NCI-H2107 (cell line): Measurements from ENCODE around the gene CSAD.
A peak's percentile ranks its signal among the peaks of the same experiment; 100 is the strongest.

Experiments
- DNase-seq: peaks from one replicate; lab custom pipeline; 2025; lab: John Stamatoyannopoulos, UW

Gene CSAD

DNA sequence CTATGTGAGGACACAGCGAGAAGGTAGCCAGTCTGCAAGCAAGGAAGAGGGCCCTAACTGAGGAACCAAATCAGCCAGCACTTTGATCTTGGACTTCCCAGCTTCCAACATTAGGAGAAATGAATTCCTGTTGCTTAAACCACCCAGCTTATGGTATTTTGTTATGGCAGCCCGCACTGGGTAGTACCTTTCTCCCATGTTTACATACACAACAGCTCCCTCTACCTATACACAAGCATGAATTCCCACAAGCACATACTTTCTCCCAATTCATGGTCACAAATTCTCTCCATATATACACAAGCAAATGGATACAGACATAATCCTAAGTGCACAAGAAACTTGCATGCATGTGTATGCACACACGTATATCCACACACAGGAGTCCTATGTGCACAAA is 19.0 kb upstream of the CSAD start:
- no peak for DNase-seq

DNA sequence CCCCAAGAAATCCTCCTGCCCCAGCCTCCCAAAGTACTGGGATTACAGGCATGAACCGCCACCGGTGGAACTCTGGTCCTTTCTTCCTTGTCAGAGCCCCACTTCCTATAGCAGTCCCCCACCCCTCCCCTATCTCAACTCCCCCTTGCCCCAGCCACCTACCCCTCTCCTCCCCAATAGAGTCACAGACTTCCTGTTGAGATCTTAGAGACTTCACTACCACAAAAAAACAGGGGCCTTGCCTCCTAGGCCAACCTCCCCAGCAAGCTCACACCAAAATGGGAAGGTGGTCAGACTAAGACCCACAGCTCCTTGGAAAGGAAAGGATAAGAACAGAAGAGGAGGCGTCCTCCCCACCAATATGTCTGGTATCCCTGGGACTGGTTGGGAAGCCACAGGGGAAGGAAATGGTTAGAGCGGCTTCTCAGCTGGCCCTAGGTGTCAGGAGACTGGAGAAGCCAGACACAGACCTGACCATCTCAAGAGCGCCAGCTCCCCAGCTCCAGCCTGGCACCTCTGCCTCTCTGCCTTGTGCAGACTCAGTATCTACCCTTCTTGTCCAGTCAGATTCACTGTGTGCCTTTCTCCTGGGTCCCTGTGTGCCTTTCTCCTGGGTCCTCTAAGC is 17.9 kb upstream of the CSAD start:
- no peak for DNase-seq

DNA sequence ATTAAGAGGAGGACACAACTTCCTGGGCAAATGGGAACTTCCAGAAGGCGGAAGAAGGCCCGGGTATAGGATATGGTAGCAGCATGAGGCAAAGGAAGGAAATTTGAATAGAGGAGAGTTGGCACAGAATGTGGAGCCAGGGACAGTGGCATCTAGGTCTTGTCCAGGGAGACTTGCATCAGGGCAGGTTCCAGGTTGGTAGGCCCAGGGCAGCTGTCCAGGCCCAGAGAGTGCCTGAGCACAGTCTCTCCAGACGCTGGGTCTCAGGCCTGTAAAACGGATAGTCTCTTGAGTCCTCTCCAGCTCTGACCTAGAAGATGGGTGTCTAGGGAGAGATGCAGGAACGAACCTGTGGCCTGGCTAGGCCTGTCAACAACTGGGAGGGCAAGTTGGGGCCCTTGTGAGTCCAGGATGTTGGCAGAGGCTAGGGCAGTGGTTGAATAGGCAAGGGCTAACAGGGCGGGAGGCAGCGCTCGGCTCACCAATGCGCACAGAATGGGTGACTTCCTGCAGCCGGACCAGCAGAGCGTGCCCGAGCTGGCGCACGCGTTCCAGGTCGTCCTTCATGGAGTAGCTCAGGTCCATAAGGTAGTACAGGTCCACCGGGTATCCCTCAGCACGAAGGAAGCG is 16.4 kb upstream of the CSAD start:
- no peak for DNase-seq

DNA sequence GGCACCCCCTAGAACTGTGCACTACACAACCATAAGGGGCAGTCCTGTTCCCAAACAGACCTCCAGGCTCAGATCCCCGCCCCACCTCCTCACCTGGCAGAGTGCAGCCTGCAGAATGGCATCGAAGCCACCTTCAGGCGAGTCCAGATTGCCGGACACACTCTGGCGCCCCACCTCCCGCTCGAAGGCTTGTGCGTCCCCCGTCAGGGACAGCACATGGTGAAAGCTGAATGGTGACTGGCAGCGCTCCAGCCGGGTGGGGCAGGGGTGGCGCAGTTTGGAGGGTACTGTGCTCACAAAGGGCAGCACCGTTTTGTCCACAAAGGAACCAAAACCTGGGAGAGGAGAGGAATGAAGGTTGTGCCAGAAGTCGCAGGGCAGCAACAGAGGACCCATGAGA is 15.8 kb upstream of the CSAD start:
- no peak for DNase-seq

DNA sequence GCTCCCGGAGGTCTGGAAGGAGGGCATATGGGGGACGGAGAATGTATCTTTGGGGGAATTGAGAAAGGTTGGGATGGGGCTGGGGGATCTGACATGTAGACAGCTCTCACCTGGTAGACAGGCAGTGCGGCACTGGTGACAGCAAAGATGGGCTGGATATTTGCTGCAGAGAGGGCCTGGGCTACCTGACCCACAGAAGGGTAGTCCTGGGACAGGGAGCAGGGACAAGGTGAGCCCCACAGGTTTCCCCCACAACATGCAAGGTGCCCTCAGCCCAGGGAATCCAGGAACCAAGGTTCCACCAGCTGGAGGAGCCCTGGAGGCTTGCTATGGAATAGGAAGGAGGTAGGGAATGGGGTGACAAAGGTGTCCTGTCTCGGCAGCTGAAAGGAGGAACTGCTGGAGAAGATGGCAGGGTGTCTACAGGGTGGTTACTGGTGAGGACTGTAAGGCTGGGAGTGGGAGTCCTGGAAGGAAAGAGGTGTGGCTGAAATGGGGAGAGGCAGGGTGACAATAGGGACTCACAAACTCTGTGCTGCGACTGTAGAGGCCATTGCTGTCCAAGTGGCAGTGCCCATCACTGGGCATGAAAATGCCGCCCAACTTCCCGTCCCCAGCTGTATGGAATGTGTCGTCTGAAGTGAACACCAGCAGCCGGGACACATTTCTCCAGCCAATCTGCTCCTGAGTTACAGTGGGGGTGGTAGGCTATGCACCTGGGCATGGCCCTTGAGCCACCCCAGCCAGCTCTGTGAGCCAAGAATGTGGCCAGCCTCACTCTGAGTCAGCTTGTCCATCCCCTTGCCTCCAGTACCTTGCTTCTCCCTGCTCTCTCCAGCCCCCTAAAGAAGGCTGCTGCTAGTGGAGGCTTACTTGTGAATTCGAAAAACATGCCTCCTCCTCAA is 15.0 kb upstream of the CSAD start:
- DNase-seq = no peak

DNA sequence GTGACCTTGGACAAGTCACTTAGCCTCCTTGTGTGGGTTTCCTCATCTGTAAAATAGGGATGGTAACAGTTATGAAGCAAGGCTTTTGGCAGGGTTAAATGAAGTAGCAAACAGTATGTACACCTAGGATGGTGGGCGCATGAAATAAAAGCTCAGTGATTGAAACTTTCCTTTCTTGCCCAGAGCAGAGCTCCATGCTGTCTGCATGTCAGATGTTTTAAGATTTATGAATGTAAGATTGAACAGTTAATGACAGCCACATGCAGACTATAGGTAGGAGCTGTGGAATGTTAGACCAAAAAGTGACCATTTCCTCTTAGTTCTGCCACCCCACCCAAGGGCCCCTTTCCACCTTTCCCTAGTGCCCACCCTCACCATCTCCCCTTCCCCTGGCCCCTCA is 14.2 kb upstream of the CSAD start:
- no peak for DNase-seq

DNA sequence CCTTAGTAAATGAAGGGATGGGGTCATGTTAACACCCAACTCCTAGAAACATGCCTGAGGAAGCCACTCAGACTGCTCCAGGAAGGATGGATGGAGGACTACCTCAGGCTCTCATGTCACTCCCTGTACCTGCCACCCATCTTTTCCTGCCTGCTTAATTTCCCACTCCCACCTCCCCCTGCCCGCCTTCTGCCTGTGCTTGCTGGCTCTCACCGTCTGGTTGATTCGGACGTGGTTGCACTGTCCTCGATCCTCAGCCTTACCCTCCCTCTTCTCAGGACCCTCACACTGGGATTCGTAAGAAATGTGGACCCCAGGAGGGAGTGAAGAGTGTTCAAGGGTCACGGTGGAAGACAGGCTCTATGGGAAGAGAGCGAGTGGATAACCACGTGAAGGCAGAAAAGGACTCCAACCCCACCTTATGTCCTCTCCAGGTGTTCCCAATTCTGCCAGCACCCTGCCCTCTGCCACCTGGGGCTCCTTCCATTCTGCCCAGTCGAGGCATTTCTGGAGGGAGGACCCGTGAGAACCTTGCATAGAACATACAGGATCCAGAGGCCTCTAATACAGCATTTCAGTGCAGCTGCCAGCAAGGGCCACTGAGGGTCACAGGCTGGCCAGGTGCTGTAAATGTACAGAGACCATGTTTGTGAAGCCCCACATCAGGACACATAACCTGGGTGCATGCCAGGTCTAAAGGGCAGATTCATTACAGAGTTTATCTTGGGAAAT is 13.4 kb upstream of the CSAD start:
- DNase-seq = no peak

DNA sequence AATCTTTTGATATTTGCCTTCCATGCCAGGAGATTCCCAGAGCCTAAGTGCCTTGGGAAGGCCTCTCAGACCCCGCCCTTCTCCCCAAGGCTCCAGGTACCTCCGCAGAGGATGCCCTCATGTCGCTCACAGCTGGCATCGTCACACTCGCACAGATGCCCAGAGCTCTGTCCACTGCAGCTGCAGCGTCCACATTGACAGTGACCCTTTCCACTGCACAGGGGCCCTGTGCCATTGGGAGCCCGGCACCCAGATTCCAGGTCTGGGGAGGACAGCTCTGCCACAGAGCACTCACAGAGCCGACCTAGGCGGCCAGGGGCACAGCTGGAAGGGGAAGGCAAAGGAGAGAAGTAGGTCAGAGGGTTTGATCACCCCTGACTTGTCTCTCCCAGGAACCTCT is 12.3 kb upstream of the CSAD start:
- DNase-seq = no peak

DNA sequence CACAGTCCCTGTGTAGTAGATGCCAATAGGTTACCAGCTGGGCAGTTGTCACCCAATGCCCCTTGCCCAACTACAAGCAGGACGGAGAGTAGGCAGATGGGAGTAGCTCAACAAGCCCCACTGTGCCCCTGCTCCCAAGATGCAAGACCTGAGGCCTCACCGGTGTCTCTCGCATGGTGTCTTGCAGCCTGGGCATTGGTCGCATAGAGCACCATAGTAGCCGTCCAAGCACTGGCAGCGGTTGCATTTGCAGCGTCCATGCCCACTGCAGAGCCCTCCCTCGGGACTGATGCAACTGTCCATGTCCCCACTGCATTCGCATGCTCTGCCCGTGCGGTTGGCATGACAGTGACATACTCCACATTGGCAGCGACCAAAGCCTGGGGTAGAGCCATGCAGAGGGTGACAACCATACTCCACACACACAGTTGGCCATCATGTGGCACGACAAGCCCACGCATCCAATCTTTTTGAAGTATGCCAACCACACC is 11.9 kb upstream of the CSAD start:
- no peak for DNase-seq

DNA sequence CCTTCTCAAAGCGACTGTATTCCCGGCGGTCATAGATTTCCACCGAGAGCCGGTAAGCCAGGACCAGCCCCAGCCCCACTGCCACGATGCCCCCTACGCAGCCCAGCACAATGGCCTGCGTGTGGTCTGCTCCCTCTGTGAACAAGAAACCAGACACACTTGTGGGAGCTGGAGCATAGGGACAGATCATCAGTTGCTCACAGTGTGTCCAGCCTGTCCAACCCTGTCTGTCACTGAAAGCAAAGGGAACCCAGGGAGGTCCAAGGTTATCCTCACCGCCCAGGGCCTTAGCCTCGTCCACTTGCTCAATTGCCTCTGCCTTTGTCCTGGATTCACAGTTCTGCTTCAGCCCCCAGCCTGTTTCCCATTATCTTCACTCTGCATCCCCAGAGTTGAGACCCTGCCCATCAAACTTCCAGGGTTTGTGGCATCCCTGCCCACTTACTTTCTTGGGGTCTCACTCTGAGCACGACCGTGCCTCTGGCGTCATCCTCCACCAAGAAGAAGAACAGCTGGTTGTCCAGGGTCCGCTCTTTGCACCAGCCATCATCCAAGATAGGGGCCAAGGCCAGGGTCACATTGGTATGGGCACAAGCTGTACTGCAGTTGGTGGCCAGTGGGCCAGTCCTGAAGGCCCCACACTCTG is 11.3 kb upstream of the CSAD start:
- DNase-seq = no peak

DNA sequence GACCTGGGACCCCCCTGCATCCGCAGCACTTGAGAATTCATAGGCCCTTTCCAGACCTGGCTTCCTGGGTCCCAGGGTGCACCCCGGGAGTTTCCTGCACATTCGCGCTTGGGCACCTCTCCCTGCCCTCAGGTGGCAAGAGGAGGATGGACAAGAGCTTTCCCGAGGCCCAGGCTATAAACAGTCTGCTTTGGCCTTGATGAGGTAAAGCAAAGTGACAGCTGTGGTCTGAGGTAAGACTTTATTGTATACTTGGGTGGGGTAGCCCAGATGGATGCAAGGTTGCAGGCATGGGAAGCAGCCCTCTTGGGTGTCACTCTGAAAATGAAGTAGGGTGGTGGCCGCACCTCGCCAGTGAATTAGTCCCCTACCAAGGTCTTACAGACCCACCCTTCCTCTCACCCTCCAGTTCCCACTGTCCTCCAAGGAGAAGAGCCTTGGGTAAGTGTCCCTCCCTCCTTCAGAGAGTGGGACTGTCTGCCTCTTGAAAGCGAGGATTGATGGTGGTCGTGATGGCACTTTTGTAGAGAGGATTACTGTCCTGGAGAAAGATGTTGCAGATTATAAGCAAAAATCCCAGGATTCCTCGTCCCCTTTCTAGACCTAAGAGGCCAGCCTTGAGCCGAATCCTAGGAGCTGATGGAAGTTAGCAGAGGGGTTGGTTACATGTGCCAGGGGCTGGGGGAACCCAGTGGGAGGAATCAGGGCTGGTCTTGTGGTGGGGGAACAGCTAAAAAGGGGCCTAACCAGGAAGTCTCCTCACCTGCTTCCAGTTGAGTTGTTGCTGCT is 10.6 kb upstream of the CSAD start:
- no peak for DNase-seq

DNA sequence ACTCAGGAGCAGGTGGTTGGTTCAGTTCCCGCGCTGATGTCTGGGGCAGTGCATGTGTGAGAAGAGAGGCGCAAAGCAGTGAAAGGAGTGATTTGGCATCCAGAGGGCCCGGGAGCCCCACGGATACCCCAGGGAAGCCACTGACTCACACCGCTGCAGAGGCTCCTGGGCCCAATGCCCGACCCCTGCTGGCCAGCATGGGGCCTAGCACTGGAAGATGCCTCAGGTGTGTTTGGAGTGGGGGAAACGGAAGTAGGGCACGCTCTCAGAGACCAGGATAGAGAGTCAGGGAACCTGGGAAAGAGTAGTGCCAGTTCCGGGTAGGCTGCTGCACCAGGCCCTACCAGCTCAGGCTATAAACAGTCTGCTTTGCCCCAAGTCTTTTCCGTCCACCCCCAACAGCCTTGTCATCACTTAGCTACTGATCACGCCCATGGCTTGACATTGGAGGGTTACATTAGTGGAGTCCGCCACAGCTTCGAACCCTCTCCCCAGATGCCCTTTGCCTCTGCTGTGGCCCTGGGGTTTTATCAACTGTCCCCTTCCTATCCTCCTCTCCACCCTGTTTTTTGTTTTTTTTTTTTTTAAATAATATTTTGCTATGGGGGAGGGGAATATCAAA is 9.5 kb upstream of the CSAD start:
- DNase-seq = peak; percentile 33

DNA sequence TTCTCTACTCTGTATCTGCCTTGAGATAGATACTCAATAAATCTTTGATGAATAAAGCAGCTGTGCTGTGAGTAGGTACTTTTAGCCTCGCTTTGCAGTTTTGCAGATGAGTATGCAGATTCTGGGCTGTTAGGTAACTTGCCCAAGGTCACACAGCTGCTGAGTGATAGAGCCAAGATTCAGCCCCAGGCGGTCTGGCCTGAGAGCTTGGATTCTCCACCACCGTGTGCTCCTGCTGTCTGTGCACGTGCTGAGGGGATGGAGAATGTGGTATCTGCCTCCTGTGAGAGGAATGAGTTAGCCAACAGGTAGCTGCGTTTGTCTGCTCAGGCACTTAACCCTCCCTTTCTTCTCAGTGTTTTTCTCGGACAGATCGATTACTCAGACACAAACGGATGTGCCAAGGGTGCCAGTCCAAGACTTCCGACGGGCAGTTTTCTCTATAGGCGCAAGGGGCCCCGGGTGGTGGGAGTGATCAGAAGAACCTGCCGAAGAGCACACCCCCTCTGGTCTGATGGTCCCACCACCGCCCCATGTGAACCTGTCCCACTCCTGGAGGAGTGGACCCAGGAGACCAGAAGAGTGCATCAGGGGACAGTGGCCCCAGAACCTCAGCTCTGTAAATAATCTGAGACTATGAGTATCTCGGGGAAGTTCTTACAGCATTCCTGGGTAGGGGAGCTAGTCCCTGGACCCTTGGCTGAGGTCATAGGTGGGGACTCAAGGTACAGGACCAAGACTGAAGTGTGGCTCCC is 6.6 kb upstream of the CSAD start:
- DNase-seq = no peak

DNA sequence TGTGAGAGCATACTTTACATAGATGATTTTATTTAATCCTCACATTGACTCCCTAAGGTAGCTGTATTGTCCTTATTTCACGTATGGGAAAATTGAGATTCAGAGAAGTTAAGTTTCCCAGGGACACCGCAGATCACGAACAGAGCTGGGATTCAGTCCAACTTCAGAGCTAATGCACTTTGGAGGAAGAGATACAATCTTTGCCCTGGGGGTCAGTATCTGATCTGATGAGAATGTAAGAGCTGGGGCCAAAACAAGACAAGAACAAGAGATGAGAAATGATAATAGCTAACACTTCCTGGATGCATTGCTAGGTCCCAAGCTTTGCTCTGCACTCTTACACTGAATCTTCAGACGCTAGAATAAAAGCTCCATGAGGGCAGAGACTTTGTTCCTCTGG is 6.0 kb upstream of the CSAD start:
- no peak for DNase-seq

DNA sequence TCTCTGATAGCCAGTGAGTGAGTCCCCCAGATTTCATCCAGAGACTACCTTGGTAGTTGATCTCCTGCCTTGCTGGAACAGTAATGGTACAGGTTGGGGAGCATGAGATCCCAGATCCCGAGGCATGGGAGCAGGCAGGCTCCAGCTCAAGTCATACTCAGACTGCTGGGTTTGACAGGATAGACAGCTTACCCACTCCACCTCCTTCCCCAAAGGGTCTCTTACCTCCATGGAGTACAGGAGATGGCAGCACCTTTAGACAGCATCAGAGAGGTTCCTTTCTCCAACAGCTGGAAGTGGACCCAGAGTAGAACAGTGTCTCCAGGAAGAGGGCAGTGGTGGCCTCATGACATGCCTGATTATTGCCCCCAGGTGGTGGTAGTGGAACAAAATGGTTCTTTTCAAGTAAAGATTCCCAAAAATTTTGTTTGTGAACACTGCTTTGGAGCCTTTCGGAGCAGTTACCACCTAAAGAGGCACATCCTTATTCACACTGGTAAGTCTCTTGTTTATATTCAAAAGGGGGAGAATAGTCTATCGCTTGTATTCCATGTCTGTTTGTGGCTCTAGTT is 4.9 kb upstream of the CSAD start:
- no peak for DNase-seq

DNA sequence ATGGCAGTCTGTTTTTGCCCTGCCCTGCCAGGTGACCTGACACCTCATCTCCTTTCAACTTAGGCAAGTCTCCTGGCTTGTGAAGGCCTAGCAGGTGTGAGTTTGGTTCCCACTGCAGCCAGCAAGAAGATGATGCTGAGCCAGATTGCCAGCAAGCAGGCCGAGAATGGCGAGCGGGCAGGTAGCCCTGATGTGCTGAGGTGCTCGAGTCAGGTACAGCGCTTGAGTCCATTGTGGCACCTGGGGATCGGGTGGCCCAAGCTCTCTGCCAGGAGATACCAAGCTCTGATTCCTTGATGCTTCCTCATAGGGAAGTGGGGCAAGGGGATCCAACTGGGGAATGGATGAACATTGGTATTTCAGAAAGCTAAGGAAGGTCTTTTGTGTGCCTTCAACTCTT is 4.1 kb upstream of the CSAD start:
- no peak for DNase-seq

DNA sequence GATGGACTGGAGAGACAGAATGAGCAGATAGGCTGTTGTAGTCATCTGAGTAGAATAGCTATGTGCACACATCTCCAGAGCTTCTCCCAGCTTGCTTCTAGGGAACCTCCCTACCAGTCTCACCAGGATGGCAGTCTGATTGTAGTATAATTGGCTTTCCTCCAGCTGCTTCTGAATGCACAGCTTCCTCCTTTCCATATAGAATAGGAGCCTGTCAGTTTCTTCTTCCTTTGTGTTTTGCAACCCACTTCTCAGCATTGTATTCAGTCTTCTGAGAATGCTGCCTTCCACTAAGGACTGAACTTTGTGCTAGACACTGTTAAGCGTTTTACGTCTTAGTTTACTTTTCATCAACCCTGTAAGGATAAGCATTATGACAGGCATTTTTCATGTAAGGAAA is 2.2 kb upstream of the CSAD start:
- DNase-seq = no peak

DNA sequence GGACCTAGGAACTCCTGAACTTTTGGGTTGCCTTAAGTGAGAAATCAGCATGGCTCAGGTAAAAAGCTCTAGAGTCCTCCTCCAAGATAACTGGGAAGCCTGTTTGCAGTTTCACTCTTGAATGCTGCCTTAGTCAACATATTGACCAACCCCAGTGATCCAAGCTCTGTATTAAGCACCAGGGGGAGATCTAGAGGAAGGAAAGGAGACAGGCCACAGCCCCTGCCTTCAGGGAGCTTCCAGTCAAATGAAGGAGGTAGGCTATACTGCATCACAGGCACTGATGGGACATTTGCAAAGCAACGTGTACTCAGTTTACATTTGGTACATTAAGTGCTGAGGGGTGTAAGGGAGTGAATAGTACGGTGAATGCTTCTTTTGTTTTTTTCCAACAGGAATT is 1.2 kb upstream of the CSAD start:
- no peak for DNase-seq

DNA sequence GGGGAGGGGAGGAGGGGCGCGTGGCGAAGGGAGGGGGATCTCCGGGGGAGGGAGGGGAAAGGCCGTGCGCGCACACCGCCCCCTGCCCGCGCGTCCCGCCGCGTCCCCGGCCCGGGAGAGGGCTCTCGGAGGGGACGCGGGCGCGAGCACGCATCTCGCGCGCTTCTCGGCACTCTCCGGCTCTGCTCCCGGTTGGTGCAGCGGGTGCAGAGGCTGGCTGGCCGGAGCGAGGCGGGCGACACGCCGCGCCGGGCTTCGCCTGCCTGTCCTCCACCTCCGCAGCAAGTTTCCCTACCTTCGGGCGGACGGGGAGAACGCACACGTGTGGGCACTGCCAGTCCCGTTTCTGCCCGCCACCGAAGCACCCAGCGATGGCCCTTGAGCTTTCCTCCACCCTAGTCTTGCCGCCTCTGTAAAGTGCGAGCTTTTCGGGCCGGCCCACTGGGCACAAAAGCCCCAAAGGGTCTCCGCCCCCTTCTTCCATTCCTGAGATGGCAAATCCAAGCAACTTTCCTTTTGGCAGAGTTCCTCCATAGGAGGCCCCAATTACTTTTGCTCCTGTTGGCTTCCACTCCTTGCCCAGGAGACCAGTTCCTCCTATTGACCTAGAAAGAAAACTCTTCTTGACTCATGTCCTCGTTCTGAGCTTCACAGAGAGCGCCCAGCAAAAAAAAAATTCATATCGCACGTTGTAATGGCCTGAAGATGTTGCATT is 363 bp upstream of the CSAD start:
- DNase-seq = peak; percentile 53
